Measurements from ENCODE around the gene RPL38.

The RPL38 gene

DNA sequence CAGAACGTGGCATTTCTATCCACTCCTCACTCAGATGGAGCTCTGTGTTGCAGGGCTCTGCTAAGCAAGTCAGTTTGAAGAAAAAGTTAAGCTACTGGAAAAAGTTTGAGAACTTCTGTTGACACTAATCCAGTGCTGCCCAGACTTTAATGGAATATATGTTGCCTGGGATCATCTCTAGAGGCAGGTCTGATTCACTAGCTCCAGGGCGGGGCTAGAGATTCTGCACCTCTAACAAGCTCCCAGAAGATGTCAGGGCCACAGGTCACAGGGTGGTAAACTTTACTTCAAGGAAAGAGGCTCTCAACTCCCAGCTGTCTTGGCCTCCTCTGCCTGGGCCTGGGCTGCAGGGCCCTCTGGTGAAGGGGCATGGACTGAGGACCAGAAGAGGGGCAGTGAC lies 16.7 kb downstream of the RPL38 start:
- Histone ChIP-seq H3K9me2 (replicated peaks; ENCODE audit: insufficient read depth, low read length) (no peaks in the 10 kb centered on the region), H3K79me2 (ENCODE audit: insufficient read depth, low read length) (no peaks in the 10 kb centered on the region), H3K36me3 (ENCODE audit: low read length) (no peaks in the 10 kb centered on the region), H3K9ac (ENCODE audit: low read length) (no peak overlapping the region), H3K27me3 (ENCODE audit: low read length) (no peaks in the 10 kb centered on the region), H3K4me2 (ENCODE audit: low read depth, low read length, poor library complexity, severe bottlenecking) (no peak overlapping the region), H3F3A (ENCODE audit: insufficient read depth) (no peaks in the 10 kb centered on the region), H3K27ac (ENCODE audit: low read depth, low read length) (no peak overlapping the region), H4K20me1 (ENCODE audit: low read depth, low read length) (no peaks in the 10 kb centered on the region), H3K9me3 (ENCODE audit: insufficient read depth, low read length) (no peaks in the 10 kb centered on the region), H2AFZ (ENCODE audit: low read depth, low read length, severe bottlenecking) (no peak overlapping the region), H3K4me3 (ENCODE audit: insufficient read depth, low read length, poor library complexity, severe bottlenecking) (no peak overlapping the region)
- TF ChIP-seq EZH2phosphoT487 (conservative IDR thresholded peaks at IDR 0.05; ENCODE audit: low read length) = no peak
- TF ChIP-seq, protein P1, sequence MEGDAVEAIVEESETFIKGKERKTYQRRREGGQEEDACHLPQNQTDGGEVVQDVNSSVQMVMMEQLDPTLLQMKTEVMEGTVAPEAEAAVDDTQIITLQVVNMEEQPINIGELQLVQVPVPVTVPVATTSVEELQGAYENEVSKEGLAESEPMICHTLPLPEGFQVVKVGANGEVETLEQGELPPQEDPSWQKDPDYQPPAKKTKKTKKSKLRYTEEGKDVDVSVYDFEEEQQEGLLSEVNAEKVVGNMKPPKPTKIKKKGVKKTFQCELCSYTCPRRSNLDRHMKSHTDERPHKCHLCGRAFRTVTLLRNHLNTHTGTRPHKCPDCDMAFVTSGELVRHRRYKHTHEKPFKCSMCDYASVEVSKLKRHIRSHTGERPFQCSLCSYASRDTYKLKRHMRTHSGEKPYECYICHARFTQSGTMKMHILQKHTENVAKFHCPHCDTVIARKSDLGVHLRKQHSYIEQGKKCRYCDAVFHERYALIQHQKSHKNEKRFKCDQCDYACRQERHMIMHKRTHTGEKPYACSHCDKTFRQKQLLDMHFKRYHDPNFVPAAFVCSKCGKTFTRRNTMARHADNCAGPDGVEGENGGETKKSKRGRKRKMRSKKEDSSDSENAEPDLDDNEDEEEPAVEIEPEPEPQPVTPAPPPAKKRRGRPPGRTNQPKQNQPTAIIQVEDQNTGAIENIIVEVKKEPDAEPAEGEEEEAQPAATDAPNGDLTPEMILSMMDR (IDR thresholded peaks at IDR 0.05; ENCODE audit: insufficient read depth, low read length, poor library complexity, severe bottlenecking) = no peak

GRCh38 chr17:74220946-74221818 lies 17.7 kb downstream of the RPL38 start:
- no peak overlapping the region for H3K4me3 ChIP-seq (ENCODE audit: insufficient read depth, low read length, poor library complexity, severe bottlenecking)
- TF ChIP-seq, protein P1 (IDR thresholded peaks at IDR 0.05; ENCODE audit: insufficient read depth, low read length, poor library complexity, severe bottlenecking) = no peak
- no peaks in the 10 kb centered on the region for H3K9me3 ChIP-seq (ENCODE audit: insufficient read depth, low read length)
- no peaks in the 10 kb centered on the region for H3K9me2 ChIP-seq (replicated peaks; ENCODE audit: insufficient read depth, low read length)
- no peak overlapping the region for H3K4me2 ChIP-seq (ENCODE audit: low read depth, low read length, poor library complexity, severe bottlenecking)
- H2AFZ ChIP-seq (ENCODE audit: low read depth, low read length, severe bottlenecking) = no peak overlapping the region
- no peaks in the 10 kb centered on the region for H4K20me1 ChIP-seq (ENCODE audit: low read depth, low read length)
- no peaks in the 10 kb centered on the region for H3F3A ChIP-seq (ENCODE audit: insufficient read depth)
- H3K79me2 ChIP-seq (ENCODE audit: insufficient read depth, low read length) = no peaks in the 10 kb centered on the region
- no peaks in the 10 kb centered on the region for H3K36me3 ChIP-seq (ENCODE audit: low read length)
- no peak overlapping the region for H3K27ac ChIP-seq (ENCODE audit: low read depth, low read length)
- no peak overlapping the region for H3K9ac ChIP-seq (ENCODE audit: low read length)
- H3K27me3 ChIP-seq (ENCODE audit: low read length) = no peaks in the 10 kb centered on the region

DNA sequence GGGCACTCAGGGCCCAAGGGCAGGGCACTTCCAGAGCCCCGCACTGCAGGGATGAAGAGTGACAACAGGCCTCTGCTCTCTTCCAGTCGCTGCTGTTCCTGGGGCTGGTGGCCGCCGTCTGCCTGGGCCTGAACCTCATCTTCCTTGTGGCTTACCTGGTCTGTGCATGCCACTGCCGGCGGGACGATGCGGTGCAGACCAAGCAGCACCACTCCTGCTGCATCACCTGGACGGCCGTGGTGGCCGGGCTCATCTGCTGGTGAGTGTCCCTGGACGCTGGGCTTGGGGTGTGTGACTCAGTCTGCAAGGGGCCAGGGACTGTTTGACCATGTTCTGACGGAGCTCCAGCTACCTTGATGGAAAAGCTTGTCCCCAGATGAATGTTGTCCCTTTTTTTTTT lies 18.9 kb downstream of the RPL38 start:
- TF ChIP-seq, protein P1 (IDR thresholded peaks at IDR 0.05; ENCODE audit: insufficient read depth, low read length, poor library complexity, severe bottlenecking) = no peak
- no peak for TF ChIP-seq EZH2phosphoT487 (conservative IDR thresholded peaks at IDR 0.05; ENCODE audit: low read length)
- H3K9me2 ChIP-seq (replicated peaks; ENCODE audit: insufficient read depth, low read length) = no peaks in the 10 kb centered on the region
- H3K4me2 ChIP-seq (ENCODE audit: low read depth, low read length, poor library complexity, severe bottlenecking) = no peak overlapping the region
- no peak overlapping the region for H3K9ac ChIP-seq (ENCODE audit: low read length)
- no peak overlapping the region for H2AFZ ChIP-seq (ENCODE audit: low read depth, low read length, severe bottlenecking)
- H3K4me3 ChIP-seq (ENCODE audit: insufficient read depth, low read length, poor library complexity, severe bottlenecking) = no peak overlapping the region
- no peaks in the 10 kb centered on the region for H3F3A ChIP-seq (ENCODE audit: insufficient read depth)
- H4K20me1 ChIP-seq (ENCODE audit: low read depth, low read length) = no peaks in the 10 kb centered on the region
- H3K9me3 ChIP-seq (ENCODE audit: insufficient read depth, low read length) = no peaks in the 10 kb centered on the region
- H3K27ac ChIP-seq (ENCODE audit: low read depth, low read length) = no peak overlapping the region
- H3K79me2 ChIP-seq (ENCODE audit: insufficient read depth, low read length) = no peaks in the 10 kb centered on the region
- H3K36me3 ChIP-seq (ENCODE audit: low read length) = no peaks in the 10 kb centered on the region
- H3K27me3 ChIP-seq (ENCODE audit: low read length) = no peaks in the 10 kb centered on the region

All from SU-DHL-6 (cell line).